GM10248 (cell line): ENCODE results near the gene KLHL20.
"Not testable (repeated sequence)": the region's sequence is repeated elsewhere in the genome, so short reads cannot be mapped to it uniquely, and the experiment has no call there.

ENCODE experiments used
- CTCF ChIA-PET: fragments of 300-600 bp; sonication (Branson Sonifier 250); formaldehyde crosslinking; extraction: SDS; loops from one replicate; lab custom pipeline; 2021; ENCODE audit warnings: antibody characterized with exemption; lab: Yijun Ruan, JAX
- POLR2A ChIA-PET: fragments of 350-650 bp; sonication (Branson Sonifier 250); formaldehyde crosslinking; extraction: SDS; loops from one replicate; lab custom pipeline; 2020; ENCODE audit warnings: antibody characterized with exemption; lab: Yijun Ruan, JAX
- DNase-seq: peaks from one replicate; pipeline ENCODE4 v3.0.0; 2012; ENCODE audit errors: extremely low spot score
- TF ChIP-seq, protein P1 (sequence below): IDR thresholded peaks from 2 replicates; pipeline ENCODE4 v1.5.1; 2012; ENCODE audit warnings: mild to moderate bottlenecking, low read depth; ENCODE audit errors: extremely low read depth, missing control alignments, control extremely low read depth

The KLHL20 gene

DNA sequence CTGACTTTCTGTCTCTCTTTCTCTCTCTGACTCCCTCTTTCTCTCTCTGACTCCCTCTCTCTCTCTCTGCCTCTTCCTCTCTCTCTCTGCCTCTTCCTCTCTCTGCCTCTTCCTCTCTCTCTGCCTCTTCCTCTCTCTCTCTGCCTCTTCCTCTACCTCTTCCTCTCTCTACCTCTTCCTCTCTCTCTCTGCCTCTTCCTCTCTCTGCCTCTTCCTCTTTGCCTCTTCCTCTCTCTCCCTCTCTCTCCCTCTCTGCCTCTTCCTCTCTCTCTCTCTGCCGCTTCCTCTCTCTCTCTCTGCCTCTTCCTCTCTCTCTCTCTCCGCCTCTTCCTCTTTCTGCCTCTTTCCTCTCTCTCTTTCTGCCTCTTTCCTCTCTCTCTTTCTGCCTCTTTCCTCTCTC lies 26.5 kb upstream of the KLHL20 start:
- TF ChIP-seq, protein P1, sequence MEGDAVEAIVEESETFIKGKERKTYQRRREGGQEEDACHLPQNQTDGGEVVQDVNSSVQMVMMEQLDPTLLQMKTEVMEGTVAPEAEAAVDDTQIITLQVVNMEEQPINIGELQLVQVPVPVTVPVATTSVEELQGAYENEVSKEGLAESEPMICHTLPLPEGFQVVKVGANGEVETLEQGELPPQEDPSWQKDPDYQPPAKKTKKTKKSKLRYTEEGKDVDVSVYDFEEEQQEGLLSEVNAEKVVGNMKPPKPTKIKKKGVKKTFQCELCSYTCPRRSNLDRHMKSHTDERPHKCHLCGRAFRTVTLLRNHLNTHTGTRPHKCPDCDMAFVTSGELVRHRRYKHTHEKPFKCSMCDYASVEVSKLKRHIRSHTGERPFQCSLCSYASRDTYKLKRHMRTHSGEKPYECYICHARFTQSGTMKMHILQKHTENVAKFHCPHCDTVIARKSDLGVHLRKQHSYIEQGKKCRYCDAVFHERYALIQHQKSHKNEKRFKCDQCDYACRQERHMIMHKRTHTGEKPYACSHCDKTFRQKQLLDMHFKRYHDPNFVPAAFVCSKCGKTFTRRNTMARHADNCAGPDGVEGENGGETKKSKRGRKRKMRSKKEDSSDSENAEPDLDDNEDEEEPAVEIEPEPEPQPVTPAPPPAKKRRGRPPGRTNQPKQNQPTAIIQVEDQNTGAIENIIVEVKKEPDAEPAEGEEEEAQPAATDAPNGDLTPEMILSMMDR: no peak
- POLR2A ChIA-PET: no interaction called here
- CTCF ChIA-PET: no interaction called here

DNA sequence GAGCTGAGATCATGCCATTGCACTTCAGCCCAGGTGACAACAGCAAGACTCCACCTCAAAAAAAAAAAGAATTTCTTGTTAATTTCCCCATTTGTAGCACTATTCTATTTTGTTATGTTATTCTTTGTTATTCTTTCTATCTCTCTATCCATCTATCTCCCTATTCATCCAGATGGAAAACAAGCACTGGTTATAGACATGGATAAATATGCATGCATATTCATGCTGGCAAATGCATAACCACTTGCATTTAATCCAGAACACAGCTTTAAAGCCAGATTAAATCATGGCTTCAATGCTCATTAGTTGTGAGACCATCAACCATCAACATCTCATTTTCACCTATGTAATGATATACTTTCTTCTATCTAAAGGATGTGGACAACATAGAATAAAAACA lies 21.5 kb upstream of the KLHL20 start:
- ChIA-PET CTCF (interaction anchor here (1.0 to 1.4 kb wide), 4 partner anchors 8 to 490 kb away, joined by 3 to 4 read pairs (median 3); no protein-coding TSS in a partner anchor), POLR2A (no interaction called here)
- TF ChIP-seq, protein P1: no peak
- DNase-seq: no peak

More for the DNA sequence above, 26.5 kb upstream of the KLHL20 start:
- no peak for DNase-seq

DNA sequence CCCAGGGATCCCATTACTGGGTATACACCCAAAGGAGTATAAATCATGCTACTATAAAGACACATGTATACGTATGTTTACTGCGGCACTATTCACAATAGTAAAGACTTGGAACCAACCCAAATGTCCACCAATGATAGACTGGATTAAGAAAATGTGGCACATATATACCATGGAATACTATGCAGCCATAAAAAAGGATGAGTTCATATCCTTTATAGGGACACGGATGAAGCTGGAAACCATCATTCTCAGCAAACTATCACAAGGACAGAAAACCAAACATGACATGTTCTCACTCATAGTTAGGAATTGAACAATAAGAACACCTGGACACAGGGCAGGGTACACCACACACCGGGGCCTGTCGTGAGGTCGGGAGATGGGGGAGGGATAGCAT lies 13.5 kb upstream of the KLHL20 start:
- POLR2A ChIA-PET, DNase-seq: not testable (repeated sequence)
- CTCF ChIA-PET: interaction anchor here (1.0 kb wide), 1 partner anchor 9 kb away, joined by 4 read pairs; no protein-coding TSS in a partner anchor

DNA sequence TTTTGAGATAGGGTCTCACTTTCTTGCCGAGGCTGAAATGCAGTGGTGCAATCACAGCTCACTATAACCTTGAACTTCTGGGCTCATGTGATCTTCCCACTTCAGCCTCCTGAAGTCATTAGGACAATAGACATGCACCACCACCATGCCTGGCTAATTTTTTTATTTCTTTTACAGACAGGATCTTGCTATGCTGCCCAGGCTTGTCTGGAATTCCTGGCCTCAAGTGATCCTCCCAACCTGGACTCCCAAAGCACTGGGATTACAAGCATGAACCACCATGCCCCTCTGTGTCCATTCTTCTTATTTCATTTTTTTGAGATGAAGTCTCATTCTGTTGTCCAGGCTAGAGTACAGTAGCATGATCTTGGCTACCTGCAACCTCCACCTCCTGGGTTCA lies 12.0 kb upstream of the KLHL20 start:
- no peak for DNase-seq
- ChIA-PET POLR2A (no interaction called here), CTCF (no interaction called here)
- TF ChIP-seq, protein P1: no peak

DNA sequence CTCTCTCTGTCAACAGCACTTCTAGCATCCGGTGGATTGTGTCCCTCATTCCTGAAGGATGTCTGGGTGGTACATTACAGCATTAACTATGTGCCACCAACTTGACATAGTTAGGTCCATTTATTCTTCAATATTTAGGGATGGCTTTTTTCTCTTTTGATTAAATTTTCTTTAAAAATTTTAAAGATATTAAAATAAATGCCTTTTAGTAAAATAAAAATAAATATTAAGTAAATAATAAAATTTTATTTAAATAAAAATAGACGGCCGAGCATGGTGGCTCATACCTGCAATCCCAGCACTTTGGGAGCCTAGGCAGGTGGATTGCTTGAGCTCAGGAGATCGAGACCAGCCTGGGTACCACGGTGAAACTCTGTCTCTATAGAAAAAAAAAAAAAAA lies 9.7 kb upstream of the KLHL20 start:
- no peak for DNase-seq
- TF ChIP-seq, protein P1: no peak
- ChIA-PET POLR2A (no interaction called here), CTCF (no interaction called here)

DNA sequence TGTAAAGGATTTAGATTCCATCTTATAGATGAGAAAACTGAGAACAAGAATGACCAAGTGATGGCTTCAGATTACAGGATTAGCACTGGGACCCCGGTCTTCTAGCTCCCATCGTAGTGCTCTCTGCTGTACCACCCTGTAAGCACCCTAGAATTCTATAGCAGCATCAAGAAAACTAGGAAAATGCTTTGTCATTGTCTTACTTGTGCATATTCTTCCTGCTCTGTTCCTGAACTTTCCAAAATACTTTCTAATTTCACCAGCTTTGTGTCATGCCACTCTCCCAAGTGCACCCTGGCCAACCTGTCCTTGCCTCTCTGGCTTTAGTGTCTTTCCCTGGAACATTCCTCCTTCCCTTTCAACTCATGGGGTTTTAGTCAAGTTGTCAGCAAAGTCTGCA lies 6.0 kb upstream of the KLHL20 start:
- CTCF ChIA-PET: interaction anchor here (1.1 to 1.4 kb wide), 2 partner anchors 12 to 15 kb away, joined by 3 read pairs; no protein-coding TSS in a partner anchor
- POLR2A ChIA-PET: no interaction called here
- TF ChIP-seq, protein P1: no peak
- DNase-seq: no peak

DNA sequence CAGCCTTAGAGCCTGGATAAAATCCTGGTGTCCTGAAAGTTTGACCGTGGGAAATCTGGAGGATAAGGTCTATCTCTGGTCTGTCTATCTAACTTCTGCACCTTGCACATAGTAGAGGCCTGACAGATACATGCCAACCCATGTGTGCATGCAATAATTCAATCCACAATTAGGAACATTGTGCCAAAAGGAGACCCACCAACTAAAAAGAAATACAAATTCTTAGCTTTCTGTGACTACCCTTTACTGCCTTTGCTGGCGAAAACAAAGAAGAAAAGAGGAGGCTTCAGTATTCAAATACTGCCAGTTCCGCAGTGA lies 381 bp upstream of the KLHL20 start:
- TF ChIP-seq, protein P1: no peak
- DNase-seq: no peak
- POLR2A ChIA-PET: interaction anchor here (0.6 to 1.0 kb wide), 3 partner anchors 8 to 155 kb away, joined by 3 to 8 read pairs (median 4); no protein-coding TSS in a partner anchor
- CTCF ChIA-PET: interaction anchor here (0.9 to 1.0 kb wide), 2 partner anchors 283 to 969 kb away, joined by 3 read pairs; no protein-coding TSS in a partner anchor
